Measurements from ENCODE around the gene RREB1.

DNA sequence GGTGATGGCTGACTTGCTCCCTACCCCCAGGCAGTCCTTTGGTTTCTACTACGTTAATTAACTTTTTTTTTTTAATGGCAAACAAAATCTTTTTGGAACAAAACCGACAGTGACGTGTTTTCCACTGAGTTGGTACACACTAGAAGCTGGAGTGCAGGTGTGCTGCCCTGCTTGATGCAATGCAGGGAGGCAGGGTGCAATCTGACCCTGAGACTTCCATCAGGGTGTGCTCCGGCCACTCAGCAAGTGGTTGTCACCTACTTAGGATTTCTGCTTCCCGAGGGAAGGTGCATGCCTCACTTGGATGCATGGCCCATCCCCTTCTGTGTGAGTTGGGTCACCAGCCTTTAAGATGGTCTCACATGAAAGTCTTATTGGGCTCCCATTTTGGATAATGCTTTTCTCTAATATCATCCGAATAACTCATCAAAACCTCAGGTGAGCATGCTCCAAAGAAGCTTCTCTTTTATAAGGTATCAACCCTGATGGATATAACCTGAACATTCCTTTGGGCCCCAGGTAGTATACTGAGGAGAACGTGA is 14.0 kb downstream of the RREB1 start:
- no peak for TF ChIP-seq CTCF (conservative IDR thresholded peaks at IDR 0.05 in 1 of 2, IDR thresholded peaks at IDR 0.05 in 1 of 2; ENCODE audit: extremely low read depth in 1 of 2, insufficient read depth in 1 of 2, low read depth in 1 of 2, low read length in 2 of 2)
- TF ChIP-seq EZH2 (IDR thresholded peaks at IDR 0.05; ENCODE audit: borderline replicate concordance, low read length), result no peak
